ENCODE results near the gene KIFC3. TPM values are rescaled to one million over a fixed set of nuclear protein-coding genes. Genes with fewer than 3 reads are reported as not detected.
"Not testable (repeated sequence)": the region's sequence is repeated elsewhere in the genome, so short reads cannot be mapped to it uniquely, and the experiment has no call there.

KIFC3 gene
- total RNA-seq, 2 donors from 2014 or later = 0.16 to 0.64 TPM

- Mint-ChIP-seq H3K36me3 (peaks cover 7% of the 10 kb centered on the region in 2 donors), H3K27ac (no peak overlapping the region), H3K9me3 (no peaks in the 10 kb centered on the region)
- no peak for DNase-seq (ENCODE audit: low spot score in 2 of 2)
- ATAC-seq = no peak
These were observed 3.2 kb downstream of the KIFC3 start for GRCh38 chr16:57798953-57799599.

- no peak for ATAC-seq
- H3K27ac Mint-ChIP-seq = no peak overlapping the region
- no peak for DNase-seq (ENCODE audit: low spot score in 2 of 2)
- H3K9me3 Mint-ChIP-seq = no peaks in the 10 kb centered on the region
- peaks cover 7% of the 10 kb centered on the region in 2 donors for H3K36me3 Mint-ChIP-seq
These were observed 4.0 kb downstream of the KIFC3 start for GRCh38 chr16:57798267-57798810.

- no peak for DNase-seq (ENCODE audit: low spot score in 2 of 2)
- no peak for ATAC-seq
These were observed 4.6 kb downstream of the KIFC3 start for GRCh38 chr16:57797526-57798266.

GRCh38 chr16:57797216-57797525 lies 5.1 kb downstream of the KIFC3 start:
- no peak overlapping the region for H3K27ac Mint-ChIP-seq
- no peaks in the 10 kb centered on the region for H3K9me3 Mint-ChIP-seq
- ATAC-seq (no peak), DNase-seq (ENCODE audit: low spot score in 2 of 2) (no peak)
- H3K36me3 Mint-ChIP-seq = no peaks in the 10 kb centered on the region

More at GRCh38 chr16:57797526-57798266, 4.6 kb downstream of the KIFC3 start:
- H3K36me3 Mint-ChIP-seq = peaks cover 2 to 3% of the 10 kb centered on the region in 2 donors
- H3K9me3 Mint-ChIP-seq = no peaks in the 10 kb centered on the region
- no peak overlapping the region for H3K27ac Mint-ChIP-seq

- not testable (repeated sequence) for DNase-seq (ENCODE audit: low spot score in 2 of 2); ATAC-seq; H3K27ac Mint-ChIP-seq; H3K36me3 Mint-ChIP-seq; H3K9me3 Mint-ChIP-seq
These were observed 6.3 kb downstream of the KIFC3 start for GRCh38 chr16:57796014-57796413.

- ATAC-seq (peak in 1 of 2 donors; percentile 74), DNase-seq (ENCODE audit: low spot score in 2 of 2) (peak in 1 of 2 donors; percentile 26)
- Mint-ChIP-seq H3K36me3 (no peaks in the 10 kb centered on the region), H3K27ac (no peak overlapping the region), H3K9me3 (no peaks in the 10 kb centered on the region)
These were observed 6.8 kb downstream of the KIFC3 start for GRCh38 chr16:57795431-57795878.

GRCh38 chr16:57794849-57795430 lies 7.4 kb downstream of the KIFC3 start:
- no peaks in the 10 kb centered on the region for H3K36me3 Mint-ChIP-seq
- DNase-seq (ENCODE audit: low spot score in 2 of 2) = no peak
- no peak overlapping the region for H3K27ac Mint-ChIP-seq
- peak in 1 of 2 donors; percentile 26 for ATAC-seq
- no peaks in the 10 kb centered on the region for H3K9me3 Mint-ChIP-seq

- ATAC-seq (no peak), DNase-seq (ENCODE audit: low spot score in 2 of 2) (no peak)
- no peak overlapping the region for H3K27ac Mint-ChIP-seq
- no peaks in the 10 kb centered on the region for H3K9me3 Mint-ChIP-seq
- H3K36me3 Mint-ChIP-seq = no peaks in the 10 kb centered on the region
These were observed 10.3 kb downstream of the KIFC3 start for GRCh38 chr16:57791893-57792461.

GRCh38 chr16:57791195-57791892 lies 10.9 kb downstream of the KIFC3 start:
- ATAC-seq (no peak), DNase-seq (ENCODE audit: low spot score in 2 of 2) (no peak)
- H3K36me3 Mint-ChIP-seq = no peaks in the 10 kb centered on the region
- no peak overlapping the region for H3K27ac Mint-ChIP-seq
- H3K9me3 Mint-ChIP-seq = no peaks in the 10 kb centered on the region

- ATAC-seq = no peak
- no peak for DNase-seq (ENCODE audit: low spot score in 2 of 2)
- H3K9me3 Mint-ChIP-seq = no peaks in the 10 kb centered on the region
- peak overlapping the region in 1 of 2 donors; percentile 49 for H3K27ac Mint-ChIP-seq
- no peaks in the 10 kb centered on the region for H3K36me3 Mint-ChIP-seq
These were observed 13.3 kb downstream of the KIFC3 start for GRCh38 chr16:57788951-57789350.

GRCh38 chr16:57788252-57788841 lies 13.9 kb downstream of the KIFC3 start:
- DNase-seq (ENCODE audit: low spot score in 2 of 2) = no peak
- Mint-ChIP-seq H3K27ac (no peak overlapping the region), H3K9me3 (no peaks in the 10 kb centered on the region), H3K36me3 (no peaks in the 10 kb centered on the region)
- no peak for ATAC-seq

GRCh38 chr16:57787519-57787905 lies 14.8 kb downstream of the KIFC3 start:
- Mint-ChIP-seq H3K36me3 (no peaks in the 10 kb centered on the region), H3K27ac (no peak overlapping the region), H3K9me3 (no peaks in the 10 kb centered on the region)
- ATAC-seq = no peak
- DNase-seq (ENCODE audit: low spot score in 2 of 2) = no peak

GRCh38 chr16:57786632-57787518 lies 15.4 kb downstream of the KIFC3 start:
- no peaks in the 10 kb centered on the region for H3K36me3 Mint-ChIP-seq
- no peak overlapping the region for H3K27ac Mint-ChIP-seq
- H3K9me3 Mint-ChIP-seq = no peaks in the 10 kb centered on the region
- no peak for DNase-seq (ENCODE audit: low spot score in 2 of 2)
- no peak for ATAC-seq

- no peak overlapping the region for H3K27ac Mint-ChIP-seq
- no peak for ATAC-seq
These were observed 16.4 kb downstream of the KIFC3 start for GRCh38 chr16:57785924-57786323.

GRCh38 chr16:57785385-57785784 lies 16.9 kb downstream of the KIFC3 start:
- Mint-ChIP-seq H3K27ac (no peak overlapping the region), H3K36me3 (no peaks in the 10 kb centered on the region), H3K9me3 (no peaks in the 10 kb centered on the region)
- DNase-seq (ENCODE audit: low spot score in 2 of 2) (no peak), ATAC-seq (no peak)

More at GRCh38 chr16:57785924-57786323, 16.4 kb downstream of the KIFC3 start:
- Mint-ChIP-seq H3K9me3 (no peaks in the 10 kb centered on the region), H3K36me3 (no peaks in the 10 kb centered on the region)
- DNase-seq (ENCODE audit: low spot score in 2 of 2) = no peak
